GM19395 (cell line): ENCODE measurements around the gene KCNK15.

ENCODE experiments used
- ATAC-seq: cut with Tn5 transposase; IDR thresholded peaks from one replicate; pipeline ENCODE4 v1.9.1; 2021; ENCODE audit warnings: mild to moderate bottlenecking, moderate library complexity; ENCODE audit not compliant: unreplicated experiment

Gene KCNK15

GRCh38 chr20:44735816-44736169 lies 9.9 kb upstream of the KCNK15 start:
- no peak for ATAC-seq

- ATAC-seq = no peak
These were observed 9.3 kb upstream of the KCNK15 start for GRCh38 chr20:44736170-44737021.

- no peak for ATAC-seq
These were observed 8.5 kb upstream of the KCNK15 start for GRCh38 chr20:44737116-44737515.

GRCh38 chr20:44738813-44739477 lies 6.7 kb upstream of the KCNK15 start:
- ATAC-seq = no peak

GRCh38 chr20:44739942-44740341 lies 5.7 kb upstream of the KCNK15 start:
- no peak for ATAC-seq

- ATAC-seq = no peak
These were observed 3.2 kb upstream of the KCNK15 start for GRCh38 chr20:44742304-44743079.

- ATAC-seq = no peak
These were observed 2.5 kb upstream of the KCNK15 start for GRCh38 chr20:44743080-44743701.

- ATAC-seq = no peak
These were observed 1.6 kb upstream of the KCNK15 start for GRCh38 chr20:44743916-44744655.

- no peak for ATAC-seq
These were observed 505 bp upstream of the KCNK15 start for GRCh38 chr20:44745122-44745597.

GRCh38 chr20:44746367-44747165 lies 901 bp downstream of the KCNK15 start:
- no peak for ATAC-seq

GRCh38 chr20:44747166-44748004 lies 1.7 kb downstream of the KCNK15 start:
- ATAC-seq = no peak

GRCh38 chr20:44748005-44748370 lies 2.3 kb downstream of the KCNK15 start:
- no peak for ATAC-seq

- ATAC-seq = no peak
These were observed 4.6 kb downstream of the KCNK15 start for GRCh38 chr20:44750081-44750805.

GRCh38 chr20:44752099-44752931 lies 6.7 kb downstream of the KCNK15 start:
- ATAC-seq = no peak

GRCh38 chr20:44754554-44754953 lies 8.9 kb downstream of the KCNK15 start:
- no peak for ATAC-seq

- no peak for ATAC-seq
These were observed 10.5 kb downstream of the KCNK15 start for GRCh38 chr20:44756011-44756688.

- ATAC-seq = no peak
These were observed 11.3 kb downstream of the KCNK15 start for GRCh38 chr20:44756956-44757355.
